Activated CD8-positive, alpha-beta memory T cell treated with anti-CD3 and anti-CD28 coated beads, Interleukin-2, amount 50 U/mL, for 4 hours (primary cell): Measurements from ENCODE around the gene NCOR2.
A peak's percentile ranks its signal among the peaks of the same experiment; 100 is the strongest.
"Not testable (repeated sequence)": the region's sequence is repeated elsewhere in the genome, so short reads cannot be mapped to it uniquely, and the experiment has no call there.

Source experiments
- DNase-seq: peaks from one replicate; pipeline ENCODE4 v3.0.0-alpha.2; 2020

The NCOR2 gene

GRCh38 chr12:124599074-124599999 is 31.9 kb upstream of the NCOR2 start:
- DNase-seq: no peak

- DNase-seq: no peak
Observed at GRCh38 chr12:124597041-124597440, 29.6 kb upstream of the NCOR2 start.

GRCh38 chr12:124595444-124595843 is 28.0 kb upstream of the NCOR2 start:
- no peak for DNase-seq

- DNase-seq: no peak
Observed at GRCh38 chr12:124594851-124595250, 27.4 kb upstream of the NCOR2 start.

GRCh38 chr12:124593851-124594401 is 26.5 kb upstream of the NCOR2 start:
- DNase-seq: no peak

GRCh38 chr12:124593176-124593575 is 25.8 kb upstream of the NCOR2 start:
- no peak for DNase-seq

- DNase-seq: no peak
Observed at GRCh38 chr12:124592481-124593160, 25.2 kb upstream of the NCOR2 start.

- no peak for DNase-seq
Observed at GRCh38 chr12:124592050-124592449, 24.6 kb upstream of the NCOR2 start.

GRCh38 chr12:124590447-124590846 is 23.0 kb upstream of the NCOR2 start:
- DNase-seq: no peak

GRCh38 chr12:124588751-124589267 is 21.4 kb upstream of the NCOR2 start:
- DNase-seq: peak; percentile 58

- no peak for DNase-seq
Observed at GRCh38 chr12:124588018-124588634, 20.7 kb upstream of the NCOR2 start.

- DNase-seq: no peak
Observed at GRCh38 chr12:124586756-124587155, 19.3 kb upstream of the NCOR2 start.

GRCh38 chr12:124584494-124584893 is 17.1 kb upstream of the NCOR2 start:
- DNase-seq: not testable (repeated sequence)

GRCh38 chr12:124583854-124584253 is 16.4 kb upstream of the NCOR2 start:
- no peak for DNase-seq

- DNase-seq: no peak
Observed at GRCh38 chr12:124582108-124582424, 14.7 kb upstream of the NCOR2 start.

- no peak for DNase-seq
Observed at GRCh38 chr12:124581307-124582107, 14.1 kb upstream of the NCOR2 start.

GRCh38 chr12:124579921-124580517 is 12.6 kb upstream of the NCOR2 start:
- DNase-seq: no peak

GRCh38 chr12:124578854-124579253 is 11.4 kb upstream of the NCOR2 start:
- no peak for DNase-seq

GRCh38 chr12:124578445-124578844 is 11.0 kb upstream of the NCOR2 start:
- DNase-seq: no peak

GRCh38 chr12:124577986-124578385 is 10.6 kb upstream of the NCOR2 start:
- DNase-seq: no peak

GRCh38 chr12:124577374-124577773 is 10.0 kb upstream of the NCOR2 start:
- no peak for DNase-seq

GRCh38 chr12:124576061-124576650 is 8.7 kb upstream of the NCOR2 start:
- no peak for DNase-seq
